HG03378 (cell line): ENCODE measurements around the gene SRPK2.
"Not testable (repeated sequence)": the region's sequence is repeated elsewhere in the genome, so short reads cannot be mapped to it uniquely, and the experiment has no call there.

Experiments used
- ATAC-seq: cut with Tn5 transposase; IDR thresholded peaks from one replicate; pipeline ENCODE4 v1.9.1; 2021; ENCODE audit warnings: mild to moderate bottlenecking, moderate library complexity; ENCODE audit not compliant: unreplicated experiment

Gene SRPK2

DNA sequence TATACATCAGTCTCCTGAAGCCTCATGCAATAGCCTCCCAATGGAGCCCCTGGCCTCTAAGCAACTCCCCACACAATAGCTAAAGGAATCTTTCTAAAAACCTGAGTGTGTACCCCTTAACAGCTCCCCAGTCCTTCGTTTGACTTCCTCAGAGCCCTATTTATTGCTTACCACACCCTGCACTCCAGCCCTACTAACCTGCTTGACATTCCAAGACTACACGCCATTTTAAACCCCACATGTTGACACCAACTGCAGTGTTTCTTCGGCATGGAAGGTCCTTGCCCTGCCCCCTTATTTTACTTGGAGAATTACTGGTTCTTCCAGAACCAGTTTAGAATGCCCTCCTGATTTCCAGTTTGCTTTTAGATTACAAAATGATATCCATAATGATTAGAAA is 10.8 kb downstream of the SRPK2 start:
- no peak for ATAC-seq

DNA sequence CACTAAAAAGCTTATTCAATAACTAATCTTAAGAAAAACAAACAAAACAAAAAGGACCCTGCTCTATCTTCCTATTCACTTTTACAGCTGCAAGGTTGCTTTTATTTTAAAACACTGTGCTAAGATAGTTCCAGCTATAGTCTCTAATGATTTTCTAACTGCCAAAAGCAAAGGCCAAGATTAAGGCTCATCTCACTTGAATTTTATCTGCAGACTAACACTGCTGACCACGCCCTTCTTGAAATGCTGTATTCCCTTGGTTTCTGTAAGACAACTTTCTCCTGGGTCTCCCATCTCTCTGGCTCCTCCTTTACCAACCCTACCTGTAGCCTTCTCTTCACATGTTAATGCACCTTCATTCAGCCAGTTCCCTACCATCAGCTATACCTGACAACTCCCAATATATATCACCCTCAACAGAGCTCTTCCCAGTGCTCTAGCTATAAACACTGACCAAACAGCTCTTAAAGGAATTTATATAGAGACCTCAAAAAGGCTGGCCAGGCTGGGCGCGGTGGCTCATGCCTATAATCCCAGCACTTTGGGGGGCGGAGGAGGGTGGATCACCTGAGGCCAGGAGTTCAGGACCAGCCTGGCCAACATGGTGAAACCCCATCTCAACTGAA is 11.7 kb downstream of the SRPK2 start:
- no peak for ATAC-seq

DNA sequence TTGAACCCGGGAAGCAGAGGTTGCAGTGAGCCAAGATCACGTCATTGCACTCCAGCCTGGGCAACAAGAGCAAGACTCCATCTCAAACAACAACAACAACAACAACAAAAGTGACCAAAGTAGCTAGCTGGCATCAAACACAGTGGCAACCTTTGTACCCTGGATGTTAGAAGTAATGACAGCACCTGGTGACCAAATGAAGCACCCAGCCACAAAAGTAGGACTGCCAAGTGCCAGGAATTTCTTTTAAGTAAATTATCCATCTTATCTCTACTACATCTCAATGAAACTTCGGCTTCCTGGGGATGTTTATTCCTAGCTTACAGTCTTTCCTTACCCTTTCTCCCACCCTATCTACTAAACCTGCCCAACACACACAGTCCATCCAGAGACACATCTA is 18.8 kb downstream of the SRPK2 start:
- no peak for ATAC-seq

GRCh38 chr7:105367458-105367857 is 21.3 kb downstream of the SRPK2 start:
- no peak for ATAC-seq

DNA sequence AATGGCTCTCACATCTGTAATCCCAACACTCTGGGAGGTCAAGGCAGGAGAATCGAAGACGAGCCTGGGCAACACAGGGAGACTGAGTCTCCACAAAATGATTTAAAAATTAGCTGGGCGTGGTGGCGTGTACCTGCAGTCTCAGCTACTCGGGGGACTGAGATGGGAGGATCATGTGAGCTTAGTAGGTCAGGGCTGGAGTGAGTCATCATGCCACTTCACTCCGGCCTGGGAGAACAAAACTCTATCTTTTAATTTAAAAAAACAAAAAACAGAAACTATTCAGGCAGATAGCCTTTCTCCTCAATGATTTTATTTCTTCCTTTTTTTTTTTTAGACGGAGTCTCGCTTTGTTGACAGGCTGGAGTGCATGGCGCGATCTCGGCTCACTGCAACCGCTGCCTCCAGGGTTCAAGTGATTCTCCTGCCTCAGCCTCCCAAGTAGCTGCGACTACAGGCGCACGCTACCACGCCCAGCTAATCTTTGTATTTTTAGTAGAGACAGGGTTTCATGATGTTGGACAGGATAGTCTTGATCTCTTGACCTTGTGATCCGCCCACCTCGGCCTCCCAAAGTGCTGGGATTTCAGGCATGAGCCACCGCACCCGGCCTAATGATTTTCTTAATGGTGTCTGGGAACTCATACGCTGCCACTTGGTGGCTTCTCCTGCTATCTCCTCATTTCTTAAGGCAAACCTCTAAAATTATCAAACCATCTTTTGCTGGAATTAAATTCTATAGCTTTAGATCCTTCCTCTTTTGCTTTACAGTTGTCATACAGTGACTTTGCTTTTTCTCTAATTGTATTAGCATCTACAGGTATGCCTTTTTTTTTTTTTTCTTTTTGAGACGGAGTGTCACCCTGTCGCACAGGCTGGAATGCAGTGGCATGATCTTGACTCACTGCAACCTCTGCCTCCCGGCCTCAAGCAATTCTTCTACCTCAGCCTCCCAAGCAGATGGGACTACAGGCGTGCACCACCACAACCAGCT is 22.9 kb downstream of the SRPK2 start:
- ATAC-seq, result no peak

GRCh38 chr7:105364684-105365083 is 24.0 kb downstream of the SRPK2 start:
- ATAC-seq, result no peak

DNA sequence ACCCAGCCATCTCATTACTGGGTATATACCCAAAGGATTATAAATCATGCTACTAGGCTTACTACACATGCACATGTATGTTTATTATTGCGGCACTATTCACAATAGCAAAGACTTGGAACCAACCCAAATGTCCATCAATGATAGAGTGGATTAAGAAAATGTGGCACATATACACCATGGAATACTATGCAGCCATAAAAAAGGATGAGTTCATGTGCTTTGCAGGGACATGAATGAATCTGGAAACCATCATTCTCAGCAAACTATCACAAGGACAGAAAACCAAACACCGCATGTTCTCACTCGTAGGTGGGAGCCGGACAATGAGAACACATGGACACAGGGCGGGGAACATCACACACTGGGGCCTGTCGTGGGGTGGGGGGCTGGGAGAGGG is 25.1 kb downstream of the SRPK2 start:
- ATAC-seq, result not testable (repeated sequence)

- not testable (repeated sequence) for ATAC-seq
Observed at GRCh38 chr7:105362685-105363084, 26.0 kb downstream of the SRPK2 start.

DNA sequence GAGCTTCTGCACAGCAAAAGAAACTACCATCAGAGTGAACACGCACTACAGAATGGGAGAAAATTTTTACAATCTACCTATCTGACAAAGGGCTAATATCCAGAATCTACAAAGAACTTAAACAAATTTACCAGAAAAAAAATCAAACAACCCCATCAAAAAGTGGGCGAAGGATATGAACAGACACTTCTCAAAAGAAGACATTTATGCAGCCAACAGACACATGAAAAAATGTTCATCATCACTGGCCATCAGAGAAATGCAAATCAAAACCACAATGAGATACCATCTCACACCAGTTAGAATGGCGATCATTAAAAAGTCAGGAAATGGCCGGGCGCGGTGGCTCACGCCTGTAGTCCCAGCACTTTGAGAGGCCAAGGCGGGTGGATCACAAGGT is 26.7 kb downstream of the SRPK2 start:
- ATAC-seq, result not testable (repeated sequence)

DNA sequence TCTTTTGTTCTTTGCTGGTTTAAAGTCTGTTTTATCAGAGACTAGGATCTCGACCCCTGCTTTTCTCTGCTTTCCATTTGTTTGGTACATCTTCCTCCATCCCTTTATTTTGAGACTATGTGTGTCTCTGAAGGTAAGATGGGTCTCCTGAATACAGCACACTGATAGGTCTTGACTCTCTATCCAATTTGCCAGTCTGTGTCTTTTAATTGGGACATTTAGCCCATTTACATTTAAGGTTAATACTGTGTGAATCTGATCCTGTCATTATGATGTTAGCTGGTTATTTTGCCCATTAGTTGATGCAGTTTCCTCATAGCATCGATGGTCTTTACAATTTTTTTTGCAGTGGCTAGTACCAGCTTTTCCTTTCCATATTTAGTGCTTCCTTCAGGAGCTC is 28.6 kb downstream of the SRPK2 start:
- ATAC-seq, result not testable (repeated sequence)

- no peak for ATAC-seq
Observed at GRCh38 chr7:105355701-105356100, 33.0 kb downstream of the SRPK2 start.

DNA sequence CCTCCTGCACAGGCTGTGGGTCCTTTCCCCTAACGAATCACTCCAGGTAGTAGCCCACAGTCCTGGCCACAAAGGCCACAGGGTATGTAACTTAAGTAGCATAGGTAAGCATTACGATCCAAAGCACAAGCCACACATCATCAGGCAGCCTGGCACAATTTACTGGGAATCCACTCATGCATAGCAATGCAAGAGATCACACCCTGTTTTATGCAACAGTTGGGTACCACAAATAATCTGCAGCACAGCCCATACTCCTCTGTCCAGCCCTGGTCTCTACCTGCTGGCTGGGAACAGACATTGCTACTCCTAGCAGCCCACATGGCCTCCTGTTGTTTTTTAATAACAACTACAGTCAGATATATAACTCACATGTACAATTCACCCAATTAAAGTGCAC is 34.3 kb downstream of the SRPK2 start:
- no peak for ATAC-seq

GRCh38 chr7:105353752-105354328 is 34.9 kb downstream of the SRPK2 start:
- ATAC-seq, result peak; percentile 36

- no peak for ATAC-seq
Observed at GRCh38 chr7:105352901-105353668, 35.6 kb downstream of the SRPK2 start.

DNA sequence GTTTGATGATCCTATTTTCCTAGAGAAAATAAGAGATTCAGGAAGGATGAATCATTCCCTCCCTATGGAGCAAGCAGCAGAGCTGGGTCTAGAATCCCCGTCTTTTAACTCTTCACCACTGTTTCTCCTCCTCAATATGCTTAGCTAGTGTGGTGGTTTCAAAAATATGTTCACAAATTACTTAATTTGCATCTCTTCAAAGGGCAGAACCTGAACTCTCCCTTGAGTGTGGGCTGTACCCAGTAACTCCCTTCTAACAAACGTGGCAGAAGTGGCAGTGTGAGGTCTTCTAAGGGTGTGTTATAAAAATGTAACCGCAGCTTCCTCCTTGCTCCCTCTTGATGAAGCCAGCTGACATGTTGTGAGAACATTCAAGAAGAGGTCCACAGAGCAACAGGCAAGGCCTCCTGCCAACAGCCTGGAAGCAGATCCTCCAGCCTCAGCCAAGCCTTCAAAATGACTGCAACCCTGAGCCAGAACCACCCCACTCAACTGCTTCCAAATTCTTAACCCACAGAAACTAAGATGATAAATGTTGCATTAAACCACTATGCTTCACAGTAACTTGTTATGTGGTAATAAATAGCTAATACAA is 36.6 kb downstream of the SRPK2 start:
- peak; percentile 91 for ATAC-seq

GRCh38 chr7:105350906-105351305 is 37.8 kb downstream of the SRPK2 start:
- no peak for ATAC-seq

DNA sequence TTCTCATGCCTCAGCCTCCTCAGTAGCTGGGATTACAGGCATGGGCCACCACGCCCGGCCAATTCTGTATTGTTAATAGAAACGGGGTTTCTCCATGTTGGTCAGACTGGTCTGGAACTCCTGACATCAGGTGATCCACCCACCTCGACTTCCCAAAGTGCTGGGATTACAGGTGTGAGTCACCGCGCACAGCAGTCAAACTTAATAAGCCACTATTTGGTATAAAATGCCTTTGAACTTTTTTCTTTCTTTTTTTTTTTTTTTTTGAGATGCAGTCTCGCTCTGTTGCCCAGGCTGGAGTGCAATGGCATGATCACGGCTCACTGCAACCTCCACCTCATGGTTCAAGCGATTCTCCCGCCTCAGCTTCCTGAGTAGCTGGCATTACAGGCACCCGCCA is 40.5 kb downstream of the SRPK2 start:
- ATAC-seq, result not testable (repeated sequence)

DNA sequence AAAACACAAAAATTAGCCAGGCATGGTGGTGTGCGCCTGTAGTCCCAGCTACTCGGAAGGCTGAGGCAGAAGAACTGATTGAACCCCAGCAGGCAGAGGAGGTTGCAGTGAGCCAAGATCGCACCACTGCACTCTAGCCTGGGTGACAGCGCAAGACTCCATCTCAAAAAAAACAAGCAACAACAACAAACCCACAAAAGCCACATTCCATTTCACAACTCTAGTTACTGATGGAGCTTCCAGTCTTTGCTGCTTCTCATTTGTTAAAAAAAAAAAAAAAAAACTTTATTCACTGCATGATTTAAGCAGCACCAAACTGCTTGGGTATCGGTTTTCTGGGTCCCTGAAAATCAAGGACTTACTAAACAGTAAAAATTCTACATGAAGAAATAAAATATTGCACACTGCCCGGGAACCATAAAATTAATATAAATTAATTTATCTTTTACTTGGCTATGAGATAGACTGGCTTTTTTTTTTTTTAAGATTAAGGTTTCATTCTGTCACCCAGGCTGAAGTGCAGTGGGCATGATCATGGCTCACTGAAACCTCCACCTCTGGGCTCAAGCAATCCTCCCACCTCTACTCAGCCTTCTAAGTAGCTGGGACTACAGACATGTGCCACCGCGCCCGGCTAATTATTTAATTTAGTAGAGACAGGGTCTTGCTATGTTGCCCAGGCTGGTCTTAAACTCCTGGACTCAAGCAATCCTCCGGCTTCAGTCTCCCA is 42.0 kb downstream of the SRPK2 start:
- no peak for ATAC-seq

- ATAC-seq, result no peak
Observed at GRCh38 chr7:105346138-105346537, 42.6 kb downstream of the SRPK2 start.

- no peak for ATAC-seq
Observed at GRCh38 chr7:105345725-105346124, 43.0 kb downstream of the SRPK2 start.
